ENCODE results near the gene HTT. TPM values are rescaled to one million over a fixed set of nuclear protein-coding genes. Genes with fewer than 3 reads are reported as not detected.

HTT gene
- total and polyA plus RNA-seq, 2 of the 8 experiments (the other 6 are each of a cell fraction or from before 2014, with no cell fraction given): 24.0 to 71.0 TPM

DNA sequence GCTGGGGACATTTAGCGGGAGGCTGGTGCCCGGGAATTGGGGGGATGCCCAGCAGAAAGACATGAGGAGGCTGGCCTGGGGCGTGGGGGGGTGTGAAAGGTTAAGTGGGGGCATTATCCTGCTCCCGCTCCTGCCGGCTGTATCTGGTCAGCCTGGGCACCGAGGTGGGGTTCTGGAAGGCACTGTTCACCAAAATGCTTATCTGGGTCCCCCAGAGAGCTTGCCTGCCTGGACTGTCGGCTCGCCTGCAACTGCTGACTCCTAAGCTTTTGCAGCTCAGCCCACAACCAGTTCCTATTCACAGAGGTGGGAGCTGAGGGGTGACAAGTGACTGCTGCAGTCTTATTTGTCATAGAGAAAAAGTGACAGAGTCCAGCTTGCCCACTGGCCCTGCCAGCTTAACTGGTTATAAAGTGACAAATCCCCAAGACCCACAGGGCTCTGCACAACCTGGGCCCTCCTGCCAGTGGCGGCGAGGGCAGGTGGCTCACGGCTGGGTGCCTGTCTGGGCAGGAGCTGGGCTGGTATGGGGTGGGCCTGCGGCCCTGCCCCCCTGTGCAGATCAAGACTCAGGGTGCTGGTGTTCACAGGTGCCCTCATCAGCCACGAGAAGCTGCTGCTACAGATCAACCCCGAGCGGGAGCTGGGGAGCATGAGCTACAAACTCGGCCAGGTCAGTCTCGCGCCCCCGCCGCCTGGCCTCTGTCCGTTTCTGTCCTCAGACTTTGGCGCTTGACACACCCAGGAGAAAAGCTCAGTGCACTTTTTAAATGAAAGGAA is 150.8 kb downstream of the HTT start (continued):
- TF ChIP-seq KDM1A (IDR thresholded peaks at IDR 0.05; ENCODE audit: borderline replicate concordance, low read length): no peak
